Uterus (tissue), 2 donors: Measurements from ENCODE around the gene MLIP.

Experiments
- POLR2A ChIP-seq, 2 donors: fragments of 450-650 bp; IDR thresholded peaks; one replicate each; pipeline ENCODE4 v1.6.1; 2016; ENCODE audit warnings: antibody characterized with exemption in 2 of 2, mild to moderate bottlenecking in 1 of 2, moderate library complexity in 1 of 2
- TF ChIP-seq, protein P1 (sequence below), 4 experiments: fragments of 200-600 bp in 2 of 4; fragments of 450-650 bp in 2 of 4; sonication (generic) in 2 of 4; IDR thresholded peaks; one replicate each; pipeline ENCODE4 v1.5.1; 2016 to 2019; ENCODE audit warnings: antibody characterized with exemption in 4 of 4, mild to moderate bottlenecking in 2 of 4, moderate library complexity in 1 of 4

DNA sequence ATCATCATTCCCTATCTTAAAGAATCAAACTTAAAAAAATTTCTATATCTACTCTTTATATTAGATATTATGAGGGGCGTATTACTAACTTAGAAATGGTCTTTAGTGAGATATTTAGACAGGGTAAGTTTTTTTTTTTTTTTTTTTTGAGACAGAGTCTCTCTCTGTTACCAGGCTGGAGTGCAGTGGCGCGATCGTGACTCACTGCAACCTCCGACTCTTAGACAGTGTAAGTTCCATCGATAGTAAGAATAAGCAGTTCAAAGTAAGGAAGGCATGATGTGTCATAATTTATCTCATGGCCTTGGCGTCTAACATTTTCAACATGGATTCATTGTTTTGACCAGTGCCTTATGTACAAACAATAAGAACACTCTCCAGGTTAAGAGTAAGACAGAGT is 72.4 kb downstream of the MLIP start:
- TF ChIP-seq, protein P1, sequence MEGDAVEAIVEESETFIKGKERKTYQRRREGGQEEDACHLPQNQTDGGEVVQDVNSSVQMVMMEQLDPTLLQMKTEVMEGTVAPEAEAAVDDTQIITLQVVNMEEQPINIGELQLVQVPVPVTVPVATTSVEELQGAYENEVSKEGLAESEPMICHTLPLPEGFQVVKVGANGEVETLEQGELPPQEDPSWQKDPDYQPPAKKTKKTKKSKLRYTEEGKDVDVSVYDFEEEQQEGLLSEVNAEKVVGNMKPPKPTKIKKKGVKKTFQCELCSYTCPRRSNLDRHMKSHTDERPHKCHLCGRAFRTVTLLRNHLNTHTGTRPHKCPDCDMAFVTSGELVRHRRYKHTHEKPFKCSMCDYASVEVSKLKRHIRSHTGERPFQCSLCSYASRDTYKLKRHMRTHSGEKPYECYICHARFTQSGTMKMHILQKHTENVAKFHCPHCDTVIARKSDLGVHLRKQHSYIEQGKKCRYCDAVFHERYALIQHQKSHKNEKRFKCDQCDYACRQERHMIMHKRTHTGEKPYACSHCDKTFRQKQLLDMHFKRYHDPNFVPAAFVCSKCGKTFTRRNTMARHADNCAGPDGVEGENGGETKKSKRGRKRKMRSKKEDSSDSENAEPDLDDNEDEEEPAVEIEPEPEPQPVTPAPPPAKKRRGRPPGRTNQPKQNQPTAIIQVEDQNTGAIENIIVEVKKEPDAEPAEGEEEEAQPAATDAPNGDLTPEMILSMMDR (IDR thresholded peaks at IDR 0.05) = no peak
- no peak for TF ChIP-seq POLR2A (IDR thresholded peaks at IDR 0.05)
